OCI-LY3 (cell line): ENCODE data around the gene CDC42EP5.

Source experiments
- H2AFZ ChIP-seq: fragments of 200-600, 300-600 bp; shearing (Covaris generic); 2 replicates; pipeline ENCODE4 v1.6.0; 2014; ENCODE audit warnings: antibody characterized with exemption, low read depth, low read length
- H3K27ac ChIP-seq: fragments of 200-600, 300-600 bp; sonication (generic); 2 replicates; pipeline ENCODE4 v1.5.1; 2014; ENCODE audit warnings: mild to moderate bottlenecking, low read length, moderate library complexity, mixed read lengths
- H3K27me3 ChIP-seq: fragments of 200-600, 300-600 bp; sonication (generic); 2 replicates; pipeline ENCODE4 v1.6.1; 2014; ENCODE audit warnings: low read depth, low read length, mixed read lengths
- H3K36me3 ChIP-seq: fragments of 200-600, 300-600 bp; sonication (generic); replicated peaks from 2 replicates; pipeline ENCODE3; 2014; ENCODE audit warnings: low read depth, low read length, mixed read lengths
- H3K4me1 ChIP-seq: fragments of 300-600, 200-600 bp; sonication (generic); 2 replicates; pipeline ENCODE4 v1.6.1; 2014; ENCODE audit warnings: low read length, mixed read lengths
- H3K4me2 ChIP-seq: fragments of 200-600, 300-600 bp; sonication (generic); 2 replicates; pipeline ENCODE4 v1.6.1; 2014; ENCODE audit warnings: low read length, mixed read lengths
- H3K4me3 ChIP-seq: fragments of 300-600, 200-600 bp; sonication (generic); 2 replicates; pipeline ENCODE4 v1.5.1; 2014; ENCODE audit warnings: antibody characterized with exemption, mild to moderate bottlenecking, low read length, moderate library complexity
- H3K79me2 ChIP-seq: fragments of 300-600, 200-600 bp; shearing (Covaris generic); 2 replicates; pipeline ENCODE4 v1.6.1; 2014; ENCODE audit warnings: mild to moderate bottlenecking, low read length, mixed read lengths
- H3K9ac ChIP-seq: fragments of 300-600, 200-600 bp; shearing (Covaris generic); 2 replicates; pipeline ENCODE4 v1.6.0; 2014; ENCODE audit warnings: mild to moderate bottlenecking, low read length, moderate library complexity
- H3K9me3 ChIP-seq: fragments of 200-600, 300-600 bp; shearing (Covaris generic); 2 replicates; pipeline ENCODE4 v1.6.1; 2014; ENCODE audit warnings: low read length, mixed read lengths; ENCODE audit not compliant: insufficient read depth
- H4K20me1 ChIP-seq: fragments of 200-600, 300-600 bp; sonication (generic); 2 replicates; pipeline ENCODE4 v1.6.1; 2016; ENCODE audit warnings: low read length, mixed read lengths; ENCODE audit not compliant: insufficient read depth
- EZH2phosphoT487 ChIP-seq: fragments of 200-600 bp; shearing (Covaris generic); IDR thresholded peaks from 2 replicates; pipeline ENCODE4 v1.6.1; 2018; ENCODE audit warnings: antibody characterized with exemption, mixed run types, low read depth
- TF ChIP-seq, protein P1 (sequence below): fragments of 200-600, 300-600 bp; sonication (generic); IDR thresholded peaks from 2 replicates; pipeline ENCODE4 v1.5.1; 2014; ENCODE audit warnings: antibody characterized with exemption, low read length, low read depth

The CDC42EP5 gene

DNA sequence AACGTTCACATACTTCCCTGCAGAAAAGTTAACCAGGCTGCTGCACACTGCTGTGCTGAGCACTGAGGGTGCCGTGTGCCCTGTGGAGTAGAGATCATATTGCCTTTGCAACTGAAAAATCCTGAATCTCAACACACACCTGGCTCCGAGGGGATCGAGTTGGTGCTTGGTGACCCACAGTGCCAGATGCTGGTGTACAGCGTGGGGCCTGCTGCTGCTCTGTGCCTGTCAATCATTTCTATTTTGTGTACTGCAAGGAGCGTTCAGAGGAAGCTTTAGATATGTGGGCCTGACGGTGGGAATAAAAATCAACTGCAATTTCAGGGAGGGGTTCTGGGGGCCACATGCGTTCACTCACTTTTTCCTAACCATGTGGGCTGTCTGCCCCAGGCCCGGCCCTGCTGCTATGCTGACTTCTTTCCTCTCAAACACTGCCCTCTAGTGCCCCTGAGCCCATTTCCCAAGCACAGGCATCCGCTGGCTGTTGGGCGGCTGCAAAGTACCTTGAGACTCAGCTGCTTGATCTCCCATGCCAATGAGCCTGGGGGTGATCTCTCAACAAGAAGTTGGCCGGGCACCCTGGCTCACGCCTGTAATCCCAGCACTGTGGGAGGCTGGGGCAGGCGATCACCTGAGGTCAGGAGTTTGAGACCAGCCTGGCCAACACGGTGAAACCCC lies 33.8 kb downstream of the CDC42EP5 start:
- Histone ChIP-seq H4K20me1 (peaks cover 15% of the 10 kb centered on the region; the same call in 1 of the 2 replicates), H3K79me2 (no peaks in the 10 kb centered on the region), H3K4me2 (no peak overlapping the region), H3K4me1 (no peaks in the 10 kb centered on the region), H3K9ac (no peak overlapping the region), H3K27me3 (no peaks in the 10 kb centered on the region), H3K9me3 (no peaks in the 10 kb centered on the region), H2AFZ (no peak overlapping the region), H3K36me3 (peaks cover 13% of the 10 kb centered on the region), H3K27ac (no peak overlapping the region), H3K4me3 (no peak overlapping the region)
- TF ChIP-seq, protein P1, sequence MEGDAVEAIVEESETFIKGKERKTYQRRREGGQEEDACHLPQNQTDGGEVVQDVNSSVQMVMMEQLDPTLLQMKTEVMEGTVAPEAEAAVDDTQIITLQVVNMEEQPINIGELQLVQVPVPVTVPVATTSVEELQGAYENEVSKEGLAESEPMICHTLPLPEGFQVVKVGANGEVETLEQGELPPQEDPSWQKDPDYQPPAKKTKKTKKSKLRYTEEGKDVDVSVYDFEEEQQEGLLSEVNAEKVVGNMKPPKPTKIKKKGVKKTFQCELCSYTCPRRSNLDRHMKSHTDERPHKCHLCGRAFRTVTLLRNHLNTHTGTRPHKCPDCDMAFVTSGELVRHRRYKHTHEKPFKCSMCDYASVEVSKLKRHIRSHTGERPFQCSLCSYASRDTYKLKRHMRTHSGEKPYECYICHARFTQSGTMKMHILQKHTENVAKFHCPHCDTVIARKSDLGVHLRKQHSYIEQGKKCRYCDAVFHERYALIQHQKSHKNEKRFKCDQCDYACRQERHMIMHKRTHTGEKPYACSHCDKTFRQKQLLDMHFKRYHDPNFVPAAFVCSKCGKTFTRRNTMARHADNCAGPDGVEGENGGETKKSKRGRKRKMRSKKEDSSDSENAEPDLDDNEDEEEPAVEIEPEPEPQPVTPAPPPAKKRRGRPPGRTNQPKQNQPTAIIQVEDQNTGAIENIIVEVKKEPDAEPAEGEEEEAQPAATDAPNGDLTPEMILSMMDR: peak; percentile 47
- no peak for TF ChIP-seq EZH2phosphoT487

DNA sequence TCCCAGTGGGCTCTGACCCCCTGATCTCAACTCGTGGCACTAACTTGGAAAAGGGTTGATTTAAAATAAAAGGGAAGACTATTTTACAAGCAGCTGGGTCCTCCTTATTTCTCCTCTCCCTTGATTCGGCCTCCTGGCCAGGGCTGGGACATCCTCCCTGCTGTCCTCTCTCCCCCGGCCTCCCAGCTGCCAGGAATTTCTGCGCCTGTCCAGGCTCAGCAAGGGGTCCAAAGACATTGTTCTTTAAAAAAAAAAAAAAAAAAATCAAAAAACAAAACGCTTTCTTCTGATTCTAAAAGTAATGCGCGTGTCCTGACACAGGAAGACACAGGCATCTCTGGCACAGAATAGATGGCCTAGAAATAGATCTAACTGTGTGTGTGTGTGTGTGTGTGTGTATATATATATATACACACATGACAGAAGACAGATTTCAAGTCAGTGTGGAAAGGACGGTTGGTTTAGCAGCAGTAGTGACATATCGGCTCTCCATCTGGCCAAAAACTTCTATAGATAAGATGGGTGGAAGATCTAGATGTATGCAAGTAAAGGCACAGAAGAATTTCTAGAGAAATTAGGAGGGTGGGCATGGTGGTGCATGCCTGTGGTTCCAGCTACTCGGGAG lies 36.4 kb downstream of the CDC42EP5 start:
- Histone ChIP-seq H3K9me3 (no peaks in the 10 kb centered on the region), H3K4me3 (no peak overlapping the region), H3K27ac (no peak overlapping the region), H2AFZ (no peak overlapping the region), H3K9ac (no peak overlapping the region), H3K4me1 (no peaks in the 10 kb centered on the region), H3K36me3 (peaks cover 8% of the 10 kb centered on the region), H3K4me2 (no peak overlapping the region), H4K20me1 (peaks cover 15% of the 10 kb centered on the region; the same call in 1 of the 2 replicates), H3K27me3 (no peaks in the 10 kb centered on the region), H3K79me2 (no peaks in the 10 kb centered on the region)
- TF ChIP-seq EZH2phosphoT487: no peak
- TF ChIP-seq, protein P1: no peak

DNA sequence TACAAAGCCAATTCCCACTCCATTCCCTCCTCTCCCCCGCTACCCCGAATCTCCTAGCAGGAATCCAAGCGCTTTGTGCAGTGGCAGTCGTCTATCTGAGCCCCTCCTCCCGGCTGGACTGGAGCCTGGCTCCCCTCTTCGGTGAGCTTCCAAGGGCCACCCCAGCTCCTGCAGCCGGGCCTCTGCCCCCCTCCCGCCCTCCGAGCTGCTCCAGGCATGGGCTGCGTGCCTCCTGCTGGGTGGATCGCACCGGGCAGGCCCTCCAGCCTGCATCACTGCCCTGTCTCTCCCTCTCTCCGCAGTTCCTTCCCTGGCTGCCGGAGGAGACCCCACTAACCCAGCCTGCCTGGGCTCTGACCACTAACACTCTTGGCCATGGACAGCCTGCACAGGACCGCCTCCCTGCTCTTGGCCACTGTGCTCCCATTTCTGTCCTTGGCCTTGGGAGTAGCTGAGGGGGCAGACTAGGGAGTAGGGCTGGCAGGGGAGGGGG lies 37.0 kb downstream of the CDC42EP5 start:
- Histone ChIP-seq H3K27ac (no peak overlapping the region), H4K20me1 (peaks cover 14% of the 10 kb centered on the region; the same call in 1 of the 2 replicates), H3K9ac (no peak overlapping the region), H3K4me3 (no peak overlapping the region), H3K4me2 (no peak overlapping the region), H3K36me3 (peaks cover 8% of the 10 kb centered on the region), H3K4me1 (no peaks in the 10 kb centered on the region), H3K27me3 (0 out of 2 replicates have a peak, but pooled peaks cover 3% of the 10 kb centered on the region), H3K79me2 (no peaks in the 10 kb centered on the region), H3K9me3 (no peaks in the 10 kb centered on the region), H2AFZ (no peak overlapping the region)
- TF ChIP-seq, protein P1: no peak
- no peak for TF ChIP-seq EZH2phosphoT487

DNA sequence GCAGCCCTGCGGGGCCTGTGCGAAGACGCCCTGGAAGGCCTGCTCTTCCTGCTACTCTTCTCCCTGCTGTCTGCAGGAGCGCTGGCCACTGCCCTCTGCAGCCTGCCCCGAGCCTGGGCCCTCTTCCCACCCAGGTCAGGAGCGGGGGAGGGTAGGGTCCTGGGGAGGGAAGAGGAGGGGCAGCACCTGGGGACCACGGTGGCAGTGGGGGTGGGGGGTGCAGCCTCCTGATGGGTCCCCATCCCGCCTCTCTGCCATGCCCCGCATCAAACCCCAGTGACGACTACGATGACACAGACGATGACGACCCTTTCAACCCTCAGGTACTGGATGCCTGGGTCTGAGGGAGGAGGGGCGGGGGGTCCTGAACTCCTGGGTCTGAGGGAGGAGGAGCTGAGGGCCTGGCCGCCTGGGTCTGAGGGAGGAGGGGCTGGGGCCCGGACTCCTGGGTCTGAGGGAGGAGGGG lies 37.5 kb downstream of the CDC42EP5 start:
- Histone ChIP-seq H4K20me1 (peaks cover 11% of the 10 kb centered on the region; the same call in 1 of the 2 replicates), H3K27ac (no peak overlapping the region), H3K27me3 (0 out of 2 replicates have a peak, but pooled peaks cover 3% of the 10 kb centered on the region), H3K4me2 (no peak overlapping the region), H3K79me2 (no peaks in the 10 kb centered on the region), H3K4me3 (no peak overlapping the region), H3K9me3 (no peaks in the 10 kb centered on the region), H3K9ac (no peak overlapping the region), H3K36me3 (peaks cover 4% of the 10 kb centered on the region), H2AFZ (no peak overlapping the region), H3K4me1 (no peaks in the 10 kb centered on the region)
- TF ChIP-seq, protein P1: no peak
- TF ChIP-seq EZH2phosphoT487: no peak
